A673 (cell line): ENCODE results near the gene FAM131C.

Source experiments
- EZH2 ChIP-seq: fragments of 200-600 bp; sonication (generic); IDR thresholded peaks from 2 replicates; pipeline ENCODE4 v1.6.1; 2017; ENCODE audit warnings: borderline replicate concordance, low read depth, mild to moderate bottlenecking, mixed read lengths, antibody characterized with exemption, low read length; ENCODE audit not compliant: poor library complexity, severe bottlenecking
- TF ChIP-seq, protein P1 (sequence below): fragments of 300-800, 200-600 bp; sonication (generic); conservative IDR thresholded peaks from 2 replicates; pipeline ENCODE4 v1.5.1; 2017; ENCODE audit warnings: low read depth, mild to moderate bottlenecking, antibody characterized with exemption, low read length, moderate library complexity, mixed read lengths

DNA sequence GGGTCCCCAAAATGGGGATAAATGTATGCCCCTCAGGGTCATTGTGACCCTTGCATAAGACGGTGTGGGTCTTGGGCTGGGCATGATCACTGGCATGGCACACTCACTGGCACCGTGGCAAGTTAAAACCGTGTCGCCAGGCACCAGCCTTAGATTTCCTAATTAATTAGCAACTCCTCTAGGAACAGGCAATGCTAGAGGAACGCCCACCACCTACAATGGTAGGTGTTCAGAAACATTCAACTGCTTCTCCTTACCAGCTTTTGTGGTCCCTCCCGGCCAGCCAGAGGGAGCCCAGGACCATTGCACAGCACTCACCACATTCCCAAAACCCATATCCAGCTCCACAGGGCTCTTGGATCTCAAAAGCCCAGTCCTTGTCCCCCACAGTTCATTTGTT lies 46.1 kb upstream of the FAM131C start:
- TF ChIP-seq, protein P1, sequence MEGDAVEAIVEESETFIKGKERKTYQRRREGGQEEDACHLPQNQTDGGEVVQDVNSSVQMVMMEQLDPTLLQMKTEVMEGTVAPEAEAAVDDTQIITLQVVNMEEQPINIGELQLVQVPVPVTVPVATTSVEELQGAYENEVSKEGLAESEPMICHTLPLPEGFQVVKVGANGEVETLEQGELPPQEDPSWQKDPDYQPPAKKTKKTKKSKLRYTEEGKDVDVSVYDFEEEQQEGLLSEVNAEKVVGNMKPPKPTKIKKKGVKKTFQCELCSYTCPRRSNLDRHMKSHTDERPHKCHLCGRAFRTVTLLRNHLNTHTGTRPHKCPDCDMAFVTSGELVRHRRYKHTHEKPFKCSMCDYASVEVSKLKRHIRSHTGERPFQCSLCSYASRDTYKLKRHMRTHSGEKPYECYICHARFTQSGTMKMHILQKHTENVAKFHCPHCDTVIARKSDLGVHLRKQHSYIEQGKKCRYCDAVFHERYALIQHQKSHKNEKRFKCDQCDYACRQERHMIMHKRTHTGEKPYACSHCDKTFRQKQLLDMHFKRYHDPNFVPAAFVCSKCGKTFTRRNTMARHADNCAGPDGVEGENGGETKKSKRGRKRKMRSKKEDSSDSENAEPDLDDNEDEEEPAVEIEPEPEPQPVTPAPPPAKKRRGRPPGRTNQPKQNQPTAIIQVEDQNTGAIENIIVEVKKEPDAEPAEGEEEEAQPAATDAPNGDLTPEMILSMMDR = no peak
- no peak for TF ChIP-seq EZH2
